ENCODE measurements around the gene ZNF273.

ZNF273 gene

DNA sequence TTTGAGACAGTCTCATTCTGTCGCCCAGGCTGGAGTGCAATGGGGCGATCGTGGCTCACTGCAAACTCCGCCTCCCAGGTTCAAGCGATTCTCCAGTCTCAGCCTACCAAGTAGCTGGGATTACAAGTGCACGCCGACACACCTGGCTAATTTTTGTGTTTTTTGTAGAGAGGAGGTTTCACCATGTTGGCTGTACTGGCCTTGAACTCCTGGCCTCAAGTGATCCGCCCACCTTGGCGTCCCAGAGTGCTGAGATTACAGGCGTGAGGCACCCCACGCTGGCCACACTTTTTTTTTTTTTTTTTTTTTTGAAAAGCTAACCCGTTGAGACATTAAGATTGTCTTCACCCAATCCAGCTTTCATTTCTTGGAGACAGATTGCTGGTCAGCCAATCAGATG is 2.1 kb downstream of the ZNF273 start:
- TF ChIP-seq CSDC2 (CRISPR knock-in tag; IDR thresholded peaks at IDR 0.05) (no peak), SNAI2 (CRISPR knock-in tag; IDR thresholded peaks at IDR 0.05) (no peak), TCF4 (CRISPR knock-in tag; IDR thresholded peaks at IDR 0.05; ENCODE audit: borderline replicate concordance) (no peak), BACH2 (CRISPR knock-in tag; IDR thresholded peaks at IDR 0.05; ENCODE audit: borderline replicate concordance) (no peak), ZFP3 (CRISPR knock-in tag; IDR thresholded peaks at IDR 0.05) (no peak), ZNF8 (CRISPR knock-in tag; IDR thresholded peaks at IDR 0.05) (no peak), OSR1 (CRISPR knock-in tag; IDR thresholded peaks at IDR 0.05) (no peak), GLIS3 (CRISPR knock-in tag; IDR thresholded peaks at IDR 0.05) (no peak), ZNF565 (CRISPR knock-in tag; conservative IDR thresholded peaks at IDR 0.05; ENCODE audit: low read depth) (no peak), PPARA (CRISPR knock-in tag; IDR thresholded peaks at IDR 0.05; ENCODE audit: borderline replicate concordance) (no peak), TOX (CRISPR knock-in tag; IDR thresholded peaks at IDR 0.05; ENCODE audit: borderline replicate concordance) (no peak), ZNF70 (CRISPR knock-in tag; IDR thresholded peaks at IDR 0.05) (no peak), ARNTL (CRISPR knock-in tag; IDR thresholded peaks at IDR 0.05; ENCODE audit: borderline replicate concordance, low read depth) (no peak), RARB (CRISPR knock-in tag; IDR thresholded peaks at IDR 0.05) (no peak)
- TF ChIP-seq, protein P1, sequence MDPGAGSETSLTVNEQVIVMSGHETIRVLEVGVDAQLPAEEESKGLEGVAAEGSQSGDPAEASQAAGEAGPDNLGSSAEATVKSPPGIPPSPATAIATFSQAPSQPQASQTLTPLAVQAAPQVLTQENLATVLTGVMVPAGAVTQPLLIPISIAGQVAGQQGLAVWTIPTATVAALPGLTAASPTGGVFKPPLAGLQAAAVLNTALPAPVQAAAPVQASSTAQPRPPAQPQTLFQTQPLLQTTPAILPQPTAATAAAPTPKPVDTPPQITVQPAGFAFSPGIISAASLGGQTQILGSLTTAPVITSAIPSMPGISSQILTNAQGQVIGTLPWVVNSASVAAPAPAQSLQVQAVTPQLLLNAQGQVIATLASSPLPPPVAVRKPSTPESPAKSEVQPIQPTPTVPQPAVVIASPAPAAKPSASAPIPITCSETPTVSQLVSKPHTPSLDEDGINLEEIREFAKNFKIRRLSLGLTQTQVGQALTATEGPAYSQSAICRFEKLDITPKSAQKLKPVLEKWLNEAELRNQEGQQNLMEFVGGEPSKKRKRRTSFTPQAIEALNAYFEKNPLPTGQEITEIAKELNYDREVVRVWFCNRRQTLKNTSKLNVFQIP (CRISPR knock-in tag; IDR thresholded peaks at IDR 0.05; ENCODE audit: borderline replicate concordance, low read depth), result no peak
- TF ChIP-seq, protein P2, sequence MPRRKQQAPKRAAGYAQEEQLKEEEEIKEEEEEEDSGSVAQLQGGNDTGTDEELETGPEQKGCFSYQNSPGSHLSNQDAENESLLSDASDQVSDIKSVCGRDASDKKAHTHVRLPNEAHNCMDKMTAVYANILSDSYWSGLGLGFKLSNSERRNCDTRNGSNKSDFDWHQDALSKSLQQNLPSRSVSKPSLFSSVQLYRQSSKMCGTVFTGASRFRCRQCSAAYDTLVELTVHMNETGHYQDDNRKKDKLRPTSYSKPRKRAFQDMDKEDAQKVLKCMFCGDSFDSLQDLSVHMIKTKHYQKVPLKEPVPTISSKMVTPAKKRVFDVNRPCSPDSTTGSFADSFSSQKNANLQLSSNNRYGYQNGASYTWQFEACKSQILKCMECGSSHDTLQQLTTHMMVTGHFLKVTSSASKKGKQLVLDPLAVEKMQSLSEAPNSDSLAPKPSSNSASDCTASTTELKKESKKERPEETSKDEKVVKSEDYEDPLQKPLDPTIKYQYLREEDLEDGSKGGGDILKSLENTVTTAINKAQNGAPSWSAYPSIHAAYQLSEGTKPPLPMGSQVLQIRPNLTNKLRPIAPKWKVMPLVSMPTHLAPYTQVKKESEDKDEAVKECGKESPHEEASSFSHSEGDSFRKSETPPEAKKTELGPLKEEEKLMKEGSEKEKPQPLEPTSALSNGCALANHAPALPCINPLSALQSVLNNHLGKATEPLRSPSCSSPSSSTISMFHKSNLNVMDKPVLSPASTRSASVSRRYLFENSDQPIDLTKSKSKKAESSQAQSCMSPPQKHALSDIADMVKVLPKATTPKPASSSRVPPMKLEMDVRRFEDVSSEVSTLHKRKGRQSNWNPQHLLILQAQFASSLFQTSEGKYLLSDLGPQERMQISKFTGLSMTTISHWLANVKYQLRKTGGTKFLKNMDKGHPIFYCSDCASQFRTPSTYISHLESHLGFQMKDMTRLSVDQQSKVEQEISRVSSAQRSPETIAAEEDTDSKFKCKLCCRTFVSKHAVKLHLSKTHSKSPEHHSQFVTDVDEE (CRISPR knock-in tag; IDR thresholded peaks at IDR 0.05), result no peak
- TF ChIP-seq, protein P3, sequence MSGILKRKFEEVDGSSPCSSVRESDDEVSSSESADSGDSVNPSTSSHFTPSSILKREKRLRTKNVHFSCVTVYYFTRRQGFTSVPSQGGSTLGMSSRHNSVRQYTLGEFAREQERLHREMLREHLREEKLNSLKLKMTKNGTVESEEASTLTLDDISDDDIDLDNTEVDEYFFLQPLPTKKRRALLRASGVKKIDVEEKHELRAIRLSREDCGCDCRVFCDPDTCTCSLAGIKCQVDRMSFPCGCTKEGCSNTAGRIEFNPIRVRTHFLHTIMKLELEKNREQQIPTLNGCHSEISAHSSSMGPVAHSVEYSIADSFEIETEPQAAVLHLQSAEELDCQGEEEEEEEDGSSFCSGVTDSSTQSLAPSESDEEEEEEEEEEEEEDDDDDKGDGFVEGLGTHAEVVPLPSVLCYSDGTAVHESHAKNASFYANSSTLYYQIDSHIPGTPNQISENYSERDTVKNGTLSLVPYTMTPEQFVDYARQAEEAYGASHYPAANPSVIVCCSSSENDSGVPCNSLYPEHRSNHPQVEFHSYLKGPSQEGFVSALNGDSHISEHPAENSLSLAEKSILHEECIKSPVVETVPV (CRISPR knock-in tag; IDR thresholded peaks at IDR 0.05), result no peak
- TF ChIP-seq, protein P4, sequence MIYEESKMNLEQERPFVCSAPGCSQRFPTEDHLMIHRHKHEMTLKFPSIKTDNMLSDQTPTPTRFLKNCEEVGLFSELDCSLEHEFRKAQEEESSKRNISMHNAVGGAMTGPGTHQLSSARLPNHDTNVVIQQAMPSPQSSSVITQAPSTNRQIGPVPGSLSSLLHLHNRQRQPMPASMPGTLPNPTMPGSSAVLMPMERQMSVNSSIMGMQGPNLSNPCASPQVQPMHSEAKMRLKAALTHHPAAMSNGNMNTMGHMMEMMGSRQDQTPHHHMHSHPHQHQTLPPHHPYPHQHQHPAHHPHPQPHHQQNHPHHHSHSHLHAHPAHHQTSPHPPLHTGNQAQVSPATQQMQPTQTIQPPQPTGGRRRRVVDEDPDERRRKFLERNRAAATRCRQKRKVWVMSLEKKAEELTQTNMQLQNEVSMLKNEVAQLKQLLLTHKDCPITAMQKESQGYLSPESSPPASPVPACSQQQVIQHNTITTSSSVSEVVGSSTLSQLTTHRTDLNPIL (CRISPR knock-in tag; IDR thresholded peaks at IDR 0.05; ENCODE audit: low read depth), result no peak
- TF ChIP-seq, protein P5, sequence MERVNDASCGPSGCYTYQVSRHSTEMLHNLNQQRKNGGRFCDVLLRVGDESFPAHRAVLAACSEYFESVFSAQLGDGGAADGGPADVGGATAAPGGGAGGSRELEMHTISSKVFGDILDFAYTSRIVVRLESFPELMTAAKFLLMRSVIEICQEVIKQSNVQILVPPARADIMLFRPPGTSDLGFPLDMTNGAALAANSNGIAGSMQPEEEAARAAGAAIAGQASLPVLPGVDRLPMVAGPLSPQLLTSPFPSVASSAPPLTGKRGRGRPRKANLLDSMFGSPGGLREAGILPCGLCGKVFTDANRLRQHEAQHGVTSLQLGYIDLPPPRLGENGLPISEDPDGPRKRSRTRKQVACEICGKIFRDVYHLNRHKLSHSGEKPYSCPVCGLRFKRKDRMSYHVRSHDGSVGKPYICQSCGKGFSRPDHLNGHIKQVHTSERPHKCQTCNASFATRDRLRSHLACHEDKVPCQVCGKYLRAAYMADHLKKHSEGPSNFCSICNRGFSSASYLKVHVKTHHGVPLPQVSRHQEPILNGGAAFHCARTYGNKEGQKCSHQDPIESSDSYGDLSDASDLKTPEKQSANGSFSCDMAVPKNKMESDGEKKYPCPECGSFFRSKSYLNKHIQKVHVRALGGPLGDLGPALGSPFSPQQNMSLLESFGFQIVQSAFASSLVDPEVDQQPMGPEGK (CRISPR knock-in tag; IDR thresholded peaks at IDR 0.05; ENCODE audit: borderline replicate concordance), result no peak
- ATAC-seq, result no peak

DNA sequence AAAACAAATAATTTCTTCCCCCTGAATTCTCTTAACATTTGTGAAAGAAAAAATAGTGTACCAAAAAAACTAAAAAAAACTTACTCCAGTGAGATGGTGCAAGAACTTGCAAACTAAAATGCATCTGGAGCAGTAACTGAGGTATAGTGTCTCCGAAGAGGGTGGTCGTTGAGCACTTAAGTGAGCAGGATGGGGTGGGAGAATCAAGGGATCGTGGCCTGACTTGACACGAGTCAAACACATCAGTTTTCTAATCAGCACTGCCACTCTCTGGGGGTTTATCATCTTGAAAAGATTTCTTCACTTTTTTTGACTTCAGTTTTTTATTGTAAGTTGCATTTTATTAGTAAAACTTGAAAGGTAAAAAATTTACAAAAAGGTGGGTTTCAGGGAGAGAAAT is 2.5 kb downstream of the ZNF273 start:
- no peak for ATAC-seq

More for the DNA sequence above, 2.5 kb downstream of the ZNF273 start:
- TF ChIP-seq ZNF565 (CRISPR knock-in tag; conservative IDR thresholded peaks at IDR 0.05; ENCODE audit: low read depth), result no peak
- TF ChIP-seq, protein P2 (CRISPR knock-in tag; IDR thresholded peaks at IDR 0.05), result no peak
- TF ChIP-seq, protein P4 (CRISPR knock-in tag; IDR thresholded peaks at IDR 0.05; ENCODE audit: low read depth), result no peak

All from SK-N-SH treated with all-trans-retinoic acid at 6 μM for 48 hours (cell line).